Ecto neural progenitor cell (in vitro differentiated cells): ENCODE results near the gene B3GALT4.
"Not testable (repeated sequence)": the region's sequence is repeated elsewhere in the genome, so short reads cannot be mapped to it uniquely, and the experiment has no call there.

Experiments used
- DNase-seq: peaks from one replicate; pipeline ENCODE4 v3.0.0-alpha.2; 2018; ENCODE audit warnings: low spot score

Gene B3GALT4

GRCh38 chr6:33272275-33273128 is 4.4 kb upstream of the B3GALT4 start:
- DNase-seq = no peak

GRCh38 chr6:33273129-33273923 is 3.6 kb upstream of the B3GALT4 start:
- no peak for DNase-seq

- no peak for DNase-seq
Observed at GRCh38 chr6:33273924-33274902, 2.7 kb upstream of the B3GALT4 start.

- not testable (repeated sequence) for DNase-seq
Observed at GRCh38 chr6:33275795-33276580, 935 bp upstream of the B3GALT4 start.

- DNase-seq = no peak
Observed at GRCh38 chr6:33276581-33276863, 401 bp upstream of the B3GALT4 start.

GRCh38 chr6:33277663-33278391 is 904 bp downstream of the B3GALT4 start:
- DNase-seq = peak; percentile 48

GRCh38 chr6:33278392-33278741 is 1.4 kb downstream of the B3GALT4 start:
- no peak for DNase-seq

- DNase-seq = no peak
Observed at GRCh38 chr6:33278810-33279209, 1.9 kb downstream of the B3GALT4 start.

GRCh38 chr6:33279257-33279695 is 2.4 kb downstream of the B3GALT4 start:
- DNase-seq = no peak

- peak; percentile 64 for DNase-seq
Observed at GRCh38 chr6:33279971-33280511, 3.1 kb downstream of the B3GALT4 start.

GRCh38 chr6:33280539-33280938 is 3.6 kb downstream of the B3GALT4 start:
- DNase-seq = no peak

- not testable (repeated sequence) for DNase-seq
Observed at GRCh38 chr6:33285214-33285613, 8.3 kb downstream of the B3GALT4 start.

- DNase-seq = no peak
Observed at GRCh38 chr6:33286946-33287914, 10.3 kb downstream of the B3GALT4 start.

- DNase-seq = no peak
Observed at GRCh38 chr6:33288141-33288920, 11.4 kb downstream of the B3GALT4 start.

- DNase-seq = peak; percentile 83
Observed at GRCh38 chr6:33288921-33289783, 12.2 kb downstream of the B3GALT4 start, which contains the start of the genes PFDN6 and WDR46. TSS of gene PFDN6 (plus strand) at chr6:33289601. CDS start at chr6:33289857, 256 bp downstream. TSS of gene WDR46 (minus strand) at chr6:33289239. CDS start at chr6:33289170, 69 bp downstream.

- no peak for DNase-seq
Observed at GRCh38 chr6:33289784-33290315, 12.9 kb downstream of the B3GALT4 start.

GRCh38 chr6:33290459-33290858 is 13.5 kb downstream of the B3GALT4 start:
- DNase-seq = no peak
